Esophagus squamous epithelium (tissue), 4 donors: ENCODE measurements around the gene FRRS1L.

ENCODE experiments used
- POLR2A ChIP-seq, 4 donors: fragments of 450-650 bp; IDR thresholded peaks; one replicate each; pipeline ENCODE4 v1.6.1; 2017; ENCODE audit warnings: antibody characterized with exemption in 4 of 4, mild to moderate bottlenecking in 4 of 4, moderate library complexity in 3 of 4
- TF ChIP-seq, protein P1 (sequence below), 6 experiments: fragments of 450-650 bp in 4 of 6; fragments of 200-600 bp in 2 of 6; sonication (generic) in 2 of 6; IDR thresholded peaks; one replicate each; pipeline ENCODE4 v1.5.1; 2016 to 2019; ENCODE audit warnings: antibody characterized with exemption in 6 of 6, mild to moderate bottlenecking in 4 of 6, moderate library complexity in 4 of 6

DNA sequence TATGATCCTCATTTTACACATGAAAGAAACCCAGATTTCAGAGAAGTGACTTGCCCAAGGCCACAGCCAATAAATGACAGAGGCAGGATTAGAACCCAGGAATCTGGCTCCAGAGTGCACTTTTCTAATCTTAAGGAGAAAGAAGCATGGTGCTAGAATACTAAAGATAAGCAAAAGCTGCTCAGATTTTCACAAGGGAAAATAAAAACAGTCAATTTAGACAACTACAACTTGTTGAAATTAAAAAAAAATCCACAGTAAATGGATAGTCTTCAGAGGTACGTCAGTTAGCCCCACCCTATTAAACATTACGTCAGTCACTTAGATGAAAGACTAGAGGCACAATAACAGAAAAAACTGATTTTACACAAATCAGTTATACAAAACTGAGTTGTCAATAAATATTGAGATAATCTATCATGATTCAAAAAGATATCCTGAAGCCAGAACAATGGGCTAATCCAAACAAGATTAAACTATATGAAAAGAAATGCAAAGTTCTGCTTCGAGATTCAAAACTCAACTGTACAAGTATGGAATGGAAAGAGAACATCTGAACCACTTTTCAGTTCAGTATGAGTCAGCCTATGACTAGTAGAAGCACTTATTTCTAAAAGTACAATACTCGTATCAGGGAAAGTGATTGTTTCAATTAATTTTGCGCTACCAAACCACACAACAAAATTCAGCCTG is 56.6 kb downstream of the FRRS1L start:
- TF ChIP-seq, protein P1, sequence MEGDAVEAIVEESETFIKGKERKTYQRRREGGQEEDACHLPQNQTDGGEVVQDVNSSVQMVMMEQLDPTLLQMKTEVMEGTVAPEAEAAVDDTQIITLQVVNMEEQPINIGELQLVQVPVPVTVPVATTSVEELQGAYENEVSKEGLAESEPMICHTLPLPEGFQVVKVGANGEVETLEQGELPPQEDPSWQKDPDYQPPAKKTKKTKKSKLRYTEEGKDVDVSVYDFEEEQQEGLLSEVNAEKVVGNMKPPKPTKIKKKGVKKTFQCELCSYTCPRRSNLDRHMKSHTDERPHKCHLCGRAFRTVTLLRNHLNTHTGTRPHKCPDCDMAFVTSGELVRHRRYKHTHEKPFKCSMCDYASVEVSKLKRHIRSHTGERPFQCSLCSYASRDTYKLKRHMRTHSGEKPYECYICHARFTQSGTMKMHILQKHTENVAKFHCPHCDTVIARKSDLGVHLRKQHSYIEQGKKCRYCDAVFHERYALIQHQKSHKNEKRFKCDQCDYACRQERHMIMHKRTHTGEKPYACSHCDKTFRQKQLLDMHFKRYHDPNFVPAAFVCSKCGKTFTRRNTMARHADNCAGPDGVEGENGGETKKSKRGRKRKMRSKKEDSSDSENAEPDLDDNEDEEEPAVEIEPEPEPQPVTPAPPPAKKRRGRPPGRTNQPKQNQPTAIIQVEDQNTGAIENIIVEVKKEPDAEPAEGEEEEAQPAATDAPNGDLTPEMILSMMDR (IDR thresholded peaks at IDR 0.05) = no peak
- TF ChIP-seq POLR2A (IDR thresholded peaks at IDR 0.05) = no peak
